Measurements from ENCODE around the gene REXO5. TPM values are rescaled to one million over a fixed set of nuclear protein-coding genes. Genes with fewer than 3 reads are reported as not detected.

REXO5 gene
- total and polyA plus RNA-seq, 8 donors, result 0.88 to 4.9 (median 2.1) TPM

DNA sequence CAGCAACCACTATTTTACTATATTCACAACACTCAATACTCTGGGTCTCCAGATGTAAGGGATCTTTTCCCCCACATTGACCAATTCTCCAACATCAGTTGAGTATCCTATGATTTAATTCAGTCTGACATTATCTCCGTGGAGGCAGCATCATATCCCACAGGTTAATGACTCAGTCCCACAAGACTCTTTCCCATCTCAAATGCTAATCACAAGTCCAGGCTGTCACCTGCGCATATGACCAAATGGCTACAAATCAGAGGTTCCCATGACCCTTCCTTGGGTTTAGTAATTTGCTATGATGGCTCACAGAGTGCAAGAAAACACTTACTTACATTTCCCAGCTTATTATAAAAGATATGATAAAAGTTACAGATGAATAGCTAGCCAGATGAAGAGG, 23.9 kb upstream of the REXO5 start:
- DNase-seq (no peak), FAIRE-seq (no peak), ATAC-seq (no peak)
- intact Hi-C loops (cut with DNase I), result no loop called here
- Histone ChIP-seq H3K4me3 (no peak overlapping the region), H3K27ac (no peak overlapping the region), H3K27me3 (no peaks in the 10 kb centered on the region), H3K4me1 (no peaks in the 10 kb centered on the region), H3K9me3 (no peaks in the 10 kb centered on the region), H3K36me3 (peaks cover 0 to 48% (median 10%) of the 10 kb centered on the region in 3 donors)
- 84 to 93% methylated on average over 2 of the region's 2 CpGs for WGBS, 2 donors
- TF ChIP-seq, protein P1, sequence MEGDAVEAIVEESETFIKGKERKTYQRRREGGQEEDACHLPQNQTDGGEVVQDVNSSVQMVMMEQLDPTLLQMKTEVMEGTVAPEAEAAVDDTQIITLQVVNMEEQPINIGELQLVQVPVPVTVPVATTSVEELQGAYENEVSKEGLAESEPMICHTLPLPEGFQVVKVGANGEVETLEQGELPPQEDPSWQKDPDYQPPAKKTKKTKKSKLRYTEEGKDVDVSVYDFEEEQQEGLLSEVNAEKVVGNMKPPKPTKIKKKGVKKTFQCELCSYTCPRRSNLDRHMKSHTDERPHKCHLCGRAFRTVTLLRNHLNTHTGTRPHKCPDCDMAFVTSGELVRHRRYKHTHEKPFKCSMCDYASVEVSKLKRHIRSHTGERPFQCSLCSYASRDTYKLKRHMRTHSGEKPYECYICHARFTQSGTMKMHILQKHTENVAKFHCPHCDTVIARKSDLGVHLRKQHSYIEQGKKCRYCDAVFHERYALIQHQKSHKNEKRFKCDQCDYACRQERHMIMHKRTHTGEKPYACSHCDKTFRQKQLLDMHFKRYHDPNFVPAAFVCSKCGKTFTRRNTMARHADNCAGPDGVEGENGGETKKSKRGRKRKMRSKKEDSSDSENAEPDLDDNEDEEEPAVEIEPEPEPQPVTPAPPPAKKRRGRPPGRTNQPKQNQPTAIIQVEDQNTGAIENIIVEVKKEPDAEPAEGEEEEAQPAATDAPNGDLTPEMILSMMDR (IDR thresholded peaks at IDR 0.05), result no peak

GRCh38 chr16:20784204-20784603, 22.1 kb upstream of the REXO5 start:
- DNase-seq (no peak), FAIRE-seq (no peak), ATAC-seq (no peak)
- intact Hi-C loops (cut with DNase I), result no loop called here
- H3K4me1 ChIP-seq, result no peaks in the 10 kb centered on the region
- no peak overlapping the region for H3K4me3 ChIP-seq
- TF ChIP-seq, protein P1 (IDR thresholded peaks at IDR 0.05), result no peak
- no peaks in the 10 kb centered on the region for H3K9me3 ChIP-seq
- H3K36me3 ChIP-seq, result peaks cover 0 to 31% (median 10%) of the 10 kb centered on the region in 3 donors
- no peak overlapping the region for H3K27ac ChIP-seq
- H3K27me3 ChIP-seq, result no peaks in the 10 kb centered on the region

DNA sequence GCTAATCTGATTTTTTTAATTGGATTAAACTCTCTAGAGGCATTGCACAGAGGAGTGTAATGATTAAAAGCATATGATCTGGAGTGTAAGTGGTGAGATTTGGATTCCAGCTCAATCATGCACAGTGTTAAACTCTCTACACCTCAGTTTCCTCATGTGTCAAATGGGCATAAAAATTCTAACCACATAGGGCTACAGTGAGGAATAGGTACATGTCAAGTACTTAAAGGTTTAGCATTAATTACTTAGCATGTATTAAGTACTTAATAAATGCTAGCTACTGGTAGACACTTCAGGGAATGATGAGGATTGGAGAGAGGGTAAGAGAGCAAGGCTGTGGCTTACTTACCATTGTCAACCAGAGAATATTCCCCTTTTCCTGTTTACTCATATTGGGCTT, 17.2 kb upstream of the REXO5 start:
- peaks cover 0 to 12% (median 0%) of the 10 kb centered on the region in 3 donors for H3K36me3 ChIP-seq
- no peaks in the 10 kb centered on the region for H3K27me3 ChIP-seq
- DNase-seq (no peak), ATAC-seq (no peak), FAIRE-seq (no peak)
- H3K9me3 ChIP-seq, result no peaks in the 10 kb centered on the region
- no peak overlapping the region for H3K27ac ChIP-seq
- TF ChIP-seq, protein P1 (IDR thresholded peaks at IDR 0.05), result no peak
- H3K4me3 ChIP-seq, result no peak overlapping the region
- intact Hi-C loops (cut with DNase I), result no loop called here
- H3K4me1 ChIP-seq, result no peaks in the 10 kb centered on the region

- DNase-seq (no peak), ATAC-seq (no peak), FAIRE-seq (no peak)
- no peak overlapping the region for H3K27ac ChIP-seq
- peaks cover 0 to 14% (median 0%) of the 10 kb centered on the region in 3 donors for H3K36me3 ChIP-seq
- no peak overlapping the region for H3K4me3 ChIP-seq
- WGBS, 2 donors, result 91 to 92% methylated on average over 5 of the region's 5 CpGs
- H3K4me1 ChIP-seq, result no peaks in the 10 kb centered on the region
- no peaks in the 10 kb centered on the region for H3K27me3 ChIP-seq
- TF ChIP-seq, protein P1 (IDR thresholded peaks at IDR 0.05), result no peak
- intact Hi-C loops (cut with DNase I), result no loop called here
- no peaks in the 10 kb centered on the region for H3K9me3 ChIP-seq
Measured at GRCh38 chr16:20791923-20792612, 14.3 kb upstream of the REXO5 start.

DNA sequence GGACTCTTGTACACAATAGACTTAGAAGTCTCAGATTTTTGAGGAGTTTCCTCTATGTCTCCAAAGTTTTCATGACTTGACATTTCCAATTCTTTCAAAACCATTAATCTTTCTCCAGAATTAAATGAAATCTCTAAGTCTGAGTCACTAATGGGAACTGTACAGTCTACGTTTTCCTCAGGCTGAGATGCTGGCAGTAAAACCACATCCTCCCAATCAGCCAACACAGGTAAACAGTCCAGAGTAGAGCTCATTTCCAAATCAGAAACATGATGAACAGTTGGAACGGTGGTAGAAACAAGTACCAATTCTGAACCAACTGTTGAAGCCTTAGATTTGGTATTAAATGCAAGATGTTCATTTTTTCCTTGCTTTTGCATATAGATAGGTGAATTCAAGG, 8.0 kb upstream of the REXO5 start:
- Histone ChIP-seq H3K4me3 (no peak overlapping the region), H3K4me1 (no peaks in the 10 kb centered on the region), H3K9me3 (no peaks in the 10 kb centered on the region), H3K27me3 (no peaks in the 10 kb centered on the region), H3K36me3 (peaks cover 0 to 24% (median 0%) of the 10 kb centered on the region in 3 donors), H3K27ac (no peak overlapping the region)
- 72 to 74% methylated on average over 2 of the region's 2 CpGs for WGBS, 2 donors
- FAIRE-seq (no peak), DNase-seq (no peak), ATAC-seq (no peak)
- TF ChIP-seq, protein P1 (IDR thresholded peaks at IDR 0.05), result no peak
- intact Hi-C loops (cut with DNase I), result no loop called here
